Nephron progenitor cell (in vitro differentiated cells): ENCODE measurements around the gene CUBN.

Source experiments
- DNase-seq: peaks from one replicate; pipeline ENCODE4 v3.0.0; 2021
- H3K27ac Mint-ChIP-seq: 2 replicates; pipeline ENCODE4 v1.8.0; 2021; ENCODE audit warnings: mild to moderate bottlenecking, moderate library complexity, mixed read lengths
- H3K27me3 Mint-ChIP-seq: 2 replicates; pipeline ENCODE4 v1.8.0; 2021; ENCODE audit warnings: mild to moderate bottlenecking, low read depth, mixed read lengths; ENCODE audit not compliant: poor library complexity
- H3K36me3 Mint-ChIP-seq: 2 replicates; pipeline ENCODE4 v1.8.0; 2021; ENCODE audit warnings: low read depth, mixed read lengths
- H3K4me1 Mint-ChIP-seq: 2 replicates; pipeline ENCODE4 v1.8.0; 2021; ENCODE audit warnings: mixed read lengths
- H3K4me3 Mint-ChIP-seq: 2 replicates; pipeline ENCODE4 v1.8.0; 2021; ENCODE audit warnings: mild to moderate bottlenecking, moderate library complexity, mixed read lengths
- H3K9me3 Mint-ChIP-seq: 2 replicates; pipeline ENCODE4 v1.8.0; 2021; ENCODE audit warnings: mild to moderate bottlenecking, moderate library complexity, mixed read lengths
- TF ChIP-seq, protein P1 (sequence below): fragments of 200-600 bp; sonication (generic); IDR thresholded peaks from 2 replicates; pipeline ENCODE4 v1.5.0; 2021; ENCODE audit warnings: antibody characterized with exemption

The CUBN gene

DNA sequence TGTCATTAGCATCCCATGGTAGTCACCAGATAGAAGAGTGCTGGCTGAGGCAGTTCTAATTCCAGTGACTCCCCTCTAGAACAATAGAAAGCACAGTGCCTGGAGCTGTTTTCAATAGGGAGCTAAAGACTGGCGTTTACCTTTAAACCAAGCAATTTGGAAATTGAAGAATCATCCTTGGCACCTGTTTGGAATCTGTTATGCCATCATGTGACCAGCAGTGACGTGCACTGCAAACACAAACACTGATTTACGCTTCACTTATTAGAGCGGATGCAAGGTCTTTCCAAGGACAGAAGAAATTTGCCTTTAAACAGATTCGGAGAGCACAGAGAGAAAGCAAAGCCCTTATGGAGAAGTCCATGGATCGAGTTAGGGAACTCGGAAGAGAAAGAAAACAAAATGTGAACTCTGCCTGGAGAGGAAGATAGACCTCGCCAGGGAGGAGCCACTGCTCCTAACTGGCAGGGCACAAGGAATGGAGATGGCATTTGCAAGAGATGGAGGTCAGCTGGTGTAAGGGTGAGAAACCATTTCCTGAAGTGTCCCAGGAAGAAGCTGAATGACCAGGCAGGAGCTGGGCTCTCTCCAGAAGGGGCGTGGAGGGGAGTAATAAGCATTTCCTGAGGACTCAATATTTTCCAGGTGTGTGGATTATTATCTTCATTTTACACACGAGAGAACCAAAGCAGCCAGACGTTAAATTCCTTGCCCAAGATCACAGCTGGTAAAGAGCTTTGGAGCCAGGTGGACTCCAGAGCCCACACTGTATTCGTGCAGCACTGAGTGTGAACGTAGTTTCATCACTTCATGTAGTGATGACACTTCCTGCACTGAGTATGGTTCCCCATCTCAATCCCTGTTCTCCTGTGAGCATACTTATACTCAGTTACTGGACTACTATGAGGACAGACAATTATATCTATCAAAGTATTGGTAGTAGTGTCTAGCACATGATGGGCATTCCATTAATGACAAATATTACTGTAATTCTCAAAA, 97.7 kb downstream of the CUBN start:
- H3K36me3 Mint-ChIP-seq = no peaks in the 10 kb centered on the region
- peaks cover 4% of the 10 kb centered on the region for H3K27me3 Mint-ChIP-seq
- TF ChIP-seq, protein P1, sequence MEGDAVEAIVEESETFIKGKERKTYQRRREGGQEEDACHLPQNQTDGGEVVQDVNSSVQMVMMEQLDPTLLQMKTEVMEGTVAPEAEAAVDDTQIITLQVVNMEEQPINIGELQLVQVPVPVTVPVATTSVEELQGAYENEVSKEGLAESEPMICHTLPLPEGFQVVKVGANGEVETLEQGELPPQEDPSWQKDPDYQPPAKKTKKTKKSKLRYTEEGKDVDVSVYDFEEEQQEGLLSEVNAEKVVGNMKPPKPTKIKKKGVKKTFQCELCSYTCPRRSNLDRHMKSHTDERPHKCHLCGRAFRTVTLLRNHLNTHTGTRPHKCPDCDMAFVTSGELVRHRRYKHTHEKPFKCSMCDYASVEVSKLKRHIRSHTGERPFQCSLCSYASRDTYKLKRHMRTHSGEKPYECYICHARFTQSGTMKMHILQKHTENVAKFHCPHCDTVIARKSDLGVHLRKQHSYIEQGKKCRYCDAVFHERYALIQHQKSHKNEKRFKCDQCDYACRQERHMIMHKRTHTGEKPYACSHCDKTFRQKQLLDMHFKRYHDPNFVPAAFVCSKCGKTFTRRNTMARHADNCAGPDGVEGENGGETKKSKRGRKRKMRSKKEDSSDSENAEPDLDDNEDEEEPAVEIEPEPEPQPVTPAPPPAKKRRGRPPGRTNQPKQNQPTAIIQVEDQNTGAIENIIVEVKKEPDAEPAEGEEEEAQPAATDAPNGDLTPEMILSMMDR = no peak
- no peak overlapping the region for H3K27ac Mint-ChIP-seq
- peaks cover 18% of the 10 kb centered on the region for H3K4me1 Mint-ChIP-seq
- no peak for DNase-seq
- H3K4me3 Mint-ChIP-seq = no peak overlapping the region
- no peaks in the 10 kb centered on the region for H3K9me3 Mint-ChIP-seq

- H3K9me3 Mint-ChIP-seq = no peaks in the 10 kb centered on the region
- H3K36me3 Mint-ChIP-seq = no peaks in the 10 kb centered on the region
- peaks cover 4% of the 10 kb centered on the region for H3K27me3 Mint-ChIP-seq
- no peak overlapping the region for H3K27ac Mint-ChIP-seq
- H3K4me1 Mint-ChIP-seq = peaks cover 19% of the 10 kb centered on the region
- TF ChIP-seq, protein P1 = no peak
- H3K4me3 Mint-ChIP-seq = no peak overlapping the region
- no peak for DNase-seq
These were observed 99.9 kb downstream of the CUBN start for GRCh38 chr10:17029581-17030271.

- Mint-ChIP-seq H3K27ac (no peak overlapping the region), H3K27me3 (peaks cover 4% of the 10 kb centered on the region), H3K9me3 (no peaks in the 10 kb centered on the region), H3K36me3 (no peaks in the 10 kb centered on the region), H3K4me3 (no peak overlapping the region), H3K4me1 (peaks cover 19% of the 10 kb centered on the region)
- DNase-seq = no peak
- TF ChIP-seq, protein P1 = no peak
These were observed 100.4 kb downstream of the CUBN start for GRCh38 chr10:17029239-17029580.

GRCh38 chr10:17028798-17029197, 100.8 kb downstream of the CUBN start:
- Mint-ChIP-seq H3K4me1 (peaks cover 23% of the 10 kb centered on the region), H3K27ac (no peak overlapping the region), H3K4me3 (no peak overlapping the region), H3K36me3 (no peaks in the 10 kb centered on the region), H3K27me3 (peaks cover 4% of the 10 kb centered on the region), H3K9me3 (no peaks in the 10 kb centered on the region)
- DNase-seq = no peak
- TF ChIP-seq, protein P1 = no peak

DNA sequence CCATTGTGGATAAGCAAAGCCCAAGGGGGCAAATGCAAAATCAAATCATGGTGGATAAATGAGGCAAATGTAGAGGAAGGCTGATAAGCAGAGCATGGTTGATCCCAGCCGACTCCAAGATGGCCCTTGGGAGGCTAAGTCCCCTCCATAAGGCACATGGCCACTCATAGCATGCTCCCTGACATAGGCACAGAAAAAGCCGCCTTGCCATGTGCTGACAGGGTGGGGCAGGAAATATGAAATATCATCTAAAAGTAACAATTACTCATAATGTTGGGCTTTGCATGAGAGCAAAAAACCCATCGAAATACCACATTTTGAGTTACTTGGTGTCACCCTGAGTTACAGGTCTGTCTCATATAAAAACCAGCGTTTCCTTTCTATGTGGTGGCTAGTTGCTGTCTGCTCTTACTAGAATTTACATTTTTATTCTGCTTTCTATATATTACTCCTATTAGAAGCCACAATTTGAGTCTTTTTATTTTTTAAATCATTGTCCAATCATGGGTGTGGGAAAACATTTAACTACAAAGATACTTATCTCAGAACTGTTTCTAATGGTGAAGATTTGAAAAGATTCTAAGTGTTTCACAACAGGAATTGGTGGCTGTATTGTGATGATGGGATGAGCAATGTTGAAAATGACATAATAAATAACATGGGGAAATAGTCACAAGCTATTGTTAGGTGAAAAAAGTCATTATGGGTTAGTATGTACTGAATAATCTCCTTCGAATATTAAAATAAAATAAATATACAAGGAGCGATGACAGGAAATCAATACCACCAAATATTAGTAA, 102.7 kb downstream of the CUBN start:
- H3K4me3 Mint-ChIP-seq = no peak overlapping the region
- H3K4me1 Mint-ChIP-seq = peaks cover 41% of the 10 kb centered on the region
- no peaks in the 10 kb centered on the region for H3K36me3 Mint-ChIP-seq
- DNase-seq = no peak
- H3K27me3 Mint-ChIP-seq = peaks cover 4% of the 10 kb centered on the region
- no peaks in the 10 kb centered on the region for H3K9me3 Mint-ChIP-seq
- H3K27ac Mint-ChIP-seq = no peak overlapping the region
- TF ChIP-seq, protein P1 = no peak
